Activated naive CD4-positive, alpha-beta T cell treated with anti-CD3 and anti-CD28 coated beads, Interleukin-2, amount 50 U/mL, for 24 hours (primary cell): ENCODE results near the gene VCPKMT.
A peak's percentile ranks its signal among the peaks of the same experiment; 100 is the strongest.

ENCODE experiments used
- H3K27ac Mint-ChIP-seq: one replicate; pipeline ENCODE4 v1.8.0; 2021; ENCODE audit warnings: mild to moderate bottlenecking, mixed read lengths
- H3K27me3 Mint-ChIP-seq: one replicate; pipeline ENCODE4 v1.8.0; 2021; ENCODE audit warnings: mixed read lengths
- H3K36me3 Mint-ChIP-seq: one replicate; pipeline ENCODE4 v1.8.0; 2021; ENCODE audit warnings: mixed read lengths
- H3K4me1 Mint-ChIP-seq: one replicate; pipeline ENCODE4 v1.8.0; 2021; ENCODE audit warnings: mixed read lengths
- H3K4me3 Mint-ChIP-seq: one replicate; pipeline ENCODE4 v1.8.0; 2021; ENCODE audit warnings: mild to moderate bottlenecking, mixed read lengths
- H3K9me3 Mint-ChIP-seq: one replicate; pipeline ENCODE4 v1.8.0; 2021; ENCODE audit warnings: mixed read lengths

Gene VCPKMT

GRCh38 chr14:50116181-50116956 is at the start of gene VCPKMT:
Gene VCPKMT, minus strand, starts transcription at chr14:50116572. Its CDS starts 20 bp downstream, at chr14:50116552.
- Mint-ChIP-seq H3K9me3 (no peaks in the 10 kb centered on the region), H3K4me1 (peaks cover 35% of the 10 kb centered on the region), H3K27me3 (no peaks in the 10 kb centered on the region), H3K36me3 (peaks cover 11% of the 10 kb centered on the region), H3K27ac (peak within 1 kb of the TSS; percentile 96), H3K4me3 (peak within 1 kb of the TSS; percentile 97)

- H3K27me3 Mint-ChIP-seq = no peaks in the 10 kb centered on the region
- H3K27ac Mint-ChIP-seq = no peak overlapping the region
- no peaks in the 10 kb centered on the region for H3K9me3 Mint-ChIP-seq
- peaks cover 6% of the 10 kb centered on the region for H3K36me3 Mint-ChIP-seq
- H3K4me3 Mint-ChIP-seq = no peak overlapping the region
- H3K4me1 Mint-ChIP-seq = no peaks in the 10 kb centered on the region
These were observed 39.7 kb upstream of the VCPKMT start for GRCh38 chr14:50156111-50156510.

- Mint-ChIP-seq H3K36me3 (peaks cover 10% of the 10 kb centered on the region), H3K27ac (no peak overlapping the region), H3K4me3 (no peak overlapping the region), H3K4me1 (no peaks in the 10 kb centered on the region), H3K27me3 (no peaks in the 10 kb centered on the region), H3K9me3 (no peaks in the 10 kb centered on the region)
These were observed 32.4 kb upstream of the VCPKMT start for GRCh38 chr14:50148799-50149198.

- Mint-ChIP-seq H3K4me1 (no peaks in the 10 kb centered on the region), H3K9me3 (no peaks in the 10 kb centered on the region), H3K36me3 (peaks cover 5% of the 10 kb centered on the region), H3K27me3 (no peaks in the 10 kb centered on the region), H3K4me3 (no peak overlapping the region), H3K27ac (no peak overlapping the region)
These were observed 22.8 kb upstream of the VCPKMT start for GRCh38 chr14:50139192-50139591.

GRCh38 chr14:50127802-50128201 is 11.4 kb upstream of the VCPKMT start:
- peaks cover 16% of the 10 kb centered on the region for H3K36me3 Mint-ChIP-seq
- H3K4me3 Mint-ChIP-seq = no peak overlapping the region
- no peaks in the 10 kb centered on the region for H3K27me3 Mint-ChIP-seq
- H3K27ac Mint-ChIP-seq = no peak overlapping the region
- H3K9me3 Mint-ChIP-seq = peaks cover 6% of the 10 kb centered on the region
- H3K4me1 Mint-ChIP-seq = no peaks in the 10 kb centered on the region

- Mint-ChIP-seq H3K36me3 (peaks cover 14% of the 10 kb centered on the region), H3K27me3 (no peaks in the 10 kb centered on the region), H3K9me3 (no peaks in the 10 kb centered on the region), H3K4me1 (no peaks in the 10 kb centered on the region), H3K27ac (no peak overlapping the region), H3K4me3 (no peak overlapping the region)
These were observed 6.7 kb upstream of the VCPKMT start for GRCh38 chr14:50123062-50123461.

- Mint-ChIP-seq H3K36me3 (peaks cover 11% of the 10 kb centered on the region), H3K27ac (no peak overlapping the region), H3K4me3 (no peak overlapping the region), H3K27me3 (no peaks in the 10 kb centered on the region), H3K9me3 (no peaks in the 10 kb centered on the region), H3K4me1 (no peaks in the 10 kb centered on the region)
These were observed 5.9 kb upstream of the VCPKMT start for GRCh38 chr14:50122291-50122690.

- peaks cover 10% of the 10 kb centered on the region for H3K36me3 Mint-ChIP-seq
- no peaks in the 10 kb centered on the region for H3K27me3 Mint-ChIP-seq
- H3K4me1 Mint-ChIP-seq = peaks cover 6% of the 10 kb centered on the region
- H3K4me3 Mint-ChIP-seq = no peak overlapping the region
- no peaks in the 10 kb centered on the region for H3K9me3 Mint-ChIP-seq
- H3K27ac Mint-ChIP-seq = peak overlapping the region; percentile 51
These were observed 5.1 kb upstream of the VCPKMT start for GRCh38 chr14:50121486-50121885.

GRCh38 chr14:50117456-50117855 is 1.1 kb upstream of the VCPKMT start:
- Mint-ChIP-seq H3K27ac (no peak overlapping the region), H3K36me3 (peaks cover 12% of the 10 kb centered on the region), H3K27me3 (no peaks in the 10 kb centered on the region), H3K9me3 (no peaks in the 10 kb centered on the region), H3K4me1 (peaks cover 34% of the 10 kb centered on the region), H3K4me3 (no peak overlapping the region)

GRCh38 chr14:50116966-50117365 is 594 bp upstream of the VCPKMT start:
- peak overlapping the region; percentile 96 for H3K27ac Mint-ChIP-seq
- H3K4me3 Mint-ChIP-seq = peak overlapping the region; percentile 97
- H3K36me3 Mint-ChIP-seq = peaks cover 12% of the 10 kb centered on the region
- no peaks in the 10 kb centered on the region for H3K9me3 Mint-ChIP-seq
- no peaks in the 10 kb centered on the region for H3K27me3 Mint-ChIP-seq
- H3K4me1 Mint-ChIP-seq = peaks cover 34% of the 10 kb centered on the region

GRCh38 chr14:50113381-50114035 is 2.9 kb downstream of the VCPKMT start:
- peaks cover 42% of the 10 kb centered on the region for H3K4me1 Mint-ChIP-seq
- H3K9me3 Mint-ChIP-seq = no peaks in the 10 kb centered on the region
- H3K27me3 Mint-ChIP-seq = no peaks in the 10 kb centered on the region
- H3K4me3 Mint-ChIP-seq = peak overlapping the region; percentile 71
- H3K27ac Mint-ChIP-seq = peak overlapping the region; percentile 41
- peaks cover 13% of the 10 kb centered on the region for H3K36me3 Mint-ChIP-seq

- H3K36me3 Mint-ChIP-seq = peaks cover 13% of the 10 kb centered on the region
- no peak overlapping the region for H3K4me3 Mint-ChIP-seq
- H3K4me1 Mint-ChIP-seq = peaks cover 30% of the 10 kb centered on the region
- peak overlapping the region; percentile 6 for H3K27ac Mint-ChIP-seq
- no peaks in the 10 kb centered on the region for H3K27me3 Mint-ChIP-seq
- no peaks in the 10 kb centered on the region for H3K9me3 Mint-ChIP-seq
These were observed 5.9 kb downstream of the VCPKMT start for GRCh38 chr14:50110323-50111037.

- peaks cover 24% of the 10 kb centered on the region for H3K4me1 Mint-ChIP-seq
- H3K27ac Mint-ChIP-seq = no peak overlapping the region
- H3K9me3 Mint-ChIP-seq = no peaks in the 10 kb centered on the region
- H3K4me3 Mint-ChIP-seq = no peak overlapping the region
- H3K36me3 Mint-ChIP-seq = peaks cover 13% of the 10 kb centered on the region
- H3K27me3 Mint-ChIP-seq = no peaks in the 10 kb centered on the region
These were observed 7.0 kb downstream of the VCPKMT start for GRCh38 chr14:50109342-50109741.

- H3K27ac Mint-ChIP-seq = peak overlapping the region; percentile 41
- H3K27me3 Mint-ChIP-seq = no peaks in the 10 kb centered on the region
- no peak overlapping the region for H3K4me3 Mint-ChIP-seq
- no peaks in the 10 kb centered on the region for H3K9me3 Mint-ChIP-seq
- peaks cover 27% of the 10 kb centered on the region for H3K4me1 Mint-ChIP-seq
- peaks cover 10% of the 10 kb centered on the region for H3K36me3 Mint-ChIP-seq
These were observed 8.5 kb downstream of the VCPKMT start for GRCh38 chr14:50107850-50108249.

GRCh38 chr14:50106178-50106577 is 10.2 kb downstream of the VCPKMT start:
- no peaks in the 10 kb centered on the region for H3K27me3 Mint-ChIP-seq
- H3K4me3 Mint-ChIP-seq = no peak overlapping the region
- H3K9me3 Mint-ChIP-seq = no peaks in the 10 kb centered on the region
- H3K36me3 Mint-ChIP-seq = peaks cover 8% of the 10 kb centered on the region
- peaks cover 29% of the 10 kb centered on the region for H3K4me1 Mint-ChIP-seq
- H3K27ac Mint-ChIP-seq = peak overlapping the region; percentile 9

- no peaks in the 10 kb centered on the region for H3K27me3 Mint-ChIP-seq
- no peaks in the 10 kb centered on the region for H3K9me3 Mint-ChIP-seq
- peak overlapping the region; percentile 23 for H3K4me3 Mint-ChIP-seq
- H3K27ac Mint-ChIP-seq = peak overlapping the region; percentile 76
- H3K36me3 Mint-ChIP-seq = peaks cover 4% of the 10 kb centered on the region
- peaks cover 50% of the 10 kb centered on the region for H3K4me1 Mint-ChIP-seq
These were observed 12.8 kb downstream of the VCPKMT start for GRCh38 chr14:50103558-50103957.
